ENCODE results near the gene WWOX. TPM values are rescaled to one million over a fixed set of nuclear protein-coding genes. Genes with fewer than 3 reads are reported as not detected.

WWOX gene
- total RNA-seq, 1 experiment from 2014 or later: 79.9 TPM

DNA sequence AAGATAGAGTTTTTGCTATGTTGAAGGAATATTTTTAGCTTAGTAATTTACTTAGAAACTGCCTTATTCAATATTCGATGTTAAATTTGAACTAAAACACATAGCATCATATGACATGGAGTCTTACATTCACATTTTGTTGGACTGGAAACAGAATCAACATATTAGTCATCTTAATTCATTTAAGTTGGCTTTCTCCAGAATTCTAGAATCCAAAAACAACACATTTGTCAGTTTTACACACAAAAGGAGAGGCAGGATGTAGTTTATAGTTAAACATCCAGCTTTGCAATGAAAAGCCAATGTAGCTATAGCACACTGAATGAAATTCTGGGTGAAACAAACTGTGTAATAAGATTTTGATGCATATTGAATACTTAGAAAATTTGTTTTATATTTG, 43.3 kb downstream of the WWOX start:
- no peak for TF ChIP-seq EZH2 (IDR thresholded peaks at IDR 0.05; ENCODE audit: borderline replicate concordance, low read depth, low read length, poor library complexity, severe bottlenecking)
- TF ChIP-seq, protein P1, sequence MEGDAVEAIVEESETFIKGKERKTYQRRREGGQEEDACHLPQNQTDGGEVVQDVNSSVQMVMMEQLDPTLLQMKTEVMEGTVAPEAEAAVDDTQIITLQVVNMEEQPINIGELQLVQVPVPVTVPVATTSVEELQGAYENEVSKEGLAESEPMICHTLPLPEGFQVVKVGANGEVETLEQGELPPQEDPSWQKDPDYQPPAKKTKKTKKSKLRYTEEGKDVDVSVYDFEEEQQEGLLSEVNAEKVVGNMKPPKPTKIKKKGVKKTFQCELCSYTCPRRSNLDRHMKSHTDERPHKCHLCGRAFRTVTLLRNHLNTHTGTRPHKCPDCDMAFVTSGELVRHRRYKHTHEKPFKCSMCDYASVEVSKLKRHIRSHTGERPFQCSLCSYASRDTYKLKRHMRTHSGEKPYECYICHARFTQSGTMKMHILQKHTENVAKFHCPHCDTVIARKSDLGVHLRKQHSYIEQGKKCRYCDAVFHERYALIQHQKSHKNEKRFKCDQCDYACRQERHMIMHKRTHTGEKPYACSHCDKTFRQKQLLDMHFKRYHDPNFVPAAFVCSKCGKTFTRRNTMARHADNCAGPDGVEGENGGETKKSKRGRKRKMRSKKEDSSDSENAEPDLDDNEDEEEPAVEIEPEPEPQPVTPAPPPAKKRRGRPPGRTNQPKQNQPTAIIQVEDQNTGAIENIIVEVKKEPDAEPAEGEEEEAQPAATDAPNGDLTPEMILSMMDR (conservative IDR thresholded peaks at IDR 0.05; ENCODE audit: low read depth, low read length): no peak
- no peak overlapping the region for H3K27ac ChIP-seq (ENCODE audit: low read depth, low read length, poor library complexity, severe bottlenecking)
- H3K4me1 ChIP-seq (ENCODE audit: insufficient read depth, low read length, poor library complexity, severe bottlenecking): no peaks in the 10 kb centered on the region
- peaks cover 6% of the 10 kb centered on the region for H3K9me3 ChIP-seq (ENCODE audit: low read depth, low read length, poor library complexity, severe bottlenecking)
- H3K4me3 ChIP-seq (ENCODE audit: low read depth, low read length, poor library complexity, severe bottlenecking): no peak overlapping the region
- intact Hi-C loops (cut with micrococcal nuclease; ENCODE audit: unreplicated experiment): no loop called here
- no peaks in the 10 kb centered on the region for H3K27me3 ChIP-seq (replicated peaks; ENCODE audit: insufficient read depth, low read depth, low read length, poor library complexity)
- POLR2A ChIA-PET (ENCODE audit: low non-redundant PET): no interaction called here
- no peaks in the 10 kb centered on the region for H3K36me3 ChIP-seq (ENCODE audit: insufficient read depth, low read length, poor library complexity, severe bottlenecking)
- no TSS peak for BruUV-seq (replicated peaks)
- no peak for DNase-seq (ENCODE audit: low spot score)
- CTCF ChIA-PET: no interaction called here

- intact Hi-C loops (cut with micrococcal nuclease; ENCODE audit: unreplicated experiment): no loop called here
- Histone ChIP-seq H3K27me3 (replicated peaks; ENCODE audit: insufficient read depth, low read depth, low read length, poor library complexity) (no peaks in the 10 kb centered on the region), H3K36me3 (ENCODE audit: insufficient read depth, low read length, poor library complexity, severe bottlenecking) (no peaks in the 10 kb centered on the region), H3K9me3 (ENCODE audit: low read depth, low read length, poor library complexity, severe bottlenecking) (no peaks in the 10 kb centered on the region), H3K4me1 (ENCODE audit: insufficient read depth, low read length, poor library complexity, severe bottlenecking) (no peaks in the 10 kb centered on the region), H3K27ac (ENCODE audit: low read depth, low read length, poor library complexity, severe bottlenecking) (no peak overlapping the region), H3K4me3 (ENCODE audit: low read depth, low read length, poor library complexity, severe bottlenecking) (no peak overlapping the region)
- CTCF ChIA-PET: no interaction called here
- POLR2A ChIA-PET (ENCODE audit: low non-redundant PET): no interaction called here
- BruUV-seq (replicated peaks): no TSS peak
- TF ChIP-seq, protein P1 (conservative IDR thresholded peaks at IDR 0.05; ENCODE audit: low read depth, low read length): no peak
- no peak for TF ChIP-seq EZH2 (IDR thresholded peaks at IDR 0.05; ENCODE audit: borderline replicate concordance, low read depth, low read length, poor library complexity, severe bottlenecking)
- DNase-seq (ENCODE audit: low spot score): no peak
These were observed 47.4 kb downstream of the WWOX start for GRCh38 chr16:78146807-78147206.

- ChIA-PET POLR2A (ENCODE audit: low non-redundant PET) (no interaction called here), CTCF (no interaction called here)
- intact Hi-C loops (cut with micrococcal nuclease; ENCODE audit: unreplicated experiment): no loop called here
- Histone ChIP-seq H3K27ac (ENCODE audit: low read depth, low read length, poor library complexity, severe bottlenecking) (no peak overlapping the region), H3K9me3 (ENCODE audit: low read depth, low read length, poor library complexity, severe bottlenecking) (no peaks in the 10 kb centered on the region), H3K36me3 (ENCODE audit: insufficient read depth, low read length, poor library complexity, severe bottlenecking) (no peaks in the 10 kb centered on the region), H3K27me3 (replicated peaks; ENCODE audit: insufficient read depth, low read depth, low read length, poor library complexity) (no peaks in the 10 kb centered on the region), H3K4me3 (ENCODE audit: low read depth, low read length, poor library complexity, severe bottlenecking) (no peak overlapping the region), H3K4me1 (ENCODE audit: insufficient read depth, low read length, poor library complexity, severe bottlenecking) (no peaks in the 10 kb centered on the region)
- BruUV-seq (replicated peaks): no TSS peak
- DNase-seq (ENCODE audit: low spot score): no peak
- no peak for TF ChIP-seq EZH2 (IDR thresholded peaks at IDR 0.05; ENCODE audit: borderline replicate concordance, low read depth, low read length, poor library complexity, severe bottlenecking)
- TF ChIP-seq, protein P1 (conservative IDR thresholded peaks at IDR 0.05; ENCODE audit: low read depth, low read length): no peak
These were observed 48.5 kb downstream of the WWOX start for GRCh38 chr16:78147911-78148401.

Data from A673 (cell line).